Colonic mucosa (tissue), 4 donors: ENCODE data around the gene RSU1. TPM values are rescaled to one million over a fixed set of nuclear protein-coding genes. Genes with fewer than 3 reads are reported as not detected.

Experiments
- DNase-seq: peaks from one replicate; pipeline ENCODE4 v3.0.0-alpha.2; 2020
- H3K27ac ChIP-seq: fragments of 200-600 bp; one replicate; pipeline ENCODE4 v1.8.0; 2021
- H3K27me3 ChIP-seq: fragments of 200-600 bp; one replicate; pipeline ENCODE4 v1.8.0; 2021
- H3K36me3 ChIP-seq: fragments of 200-600 bp; one replicate; pipeline ENCODE4 v1.8.0; 2021
- H3K4me1 ChIP-seq: fragments of 200-600 bp; one replicate; pipeline ENCODE4 v1.8.0; 2021; ENCODE audit warnings: mild to moderate bottlenecking
- H3K4me3 ChIP-seq: fragments of 200-600 bp; one replicate; pipeline ENCODE4 v1.8.0; 2021
- H3K9ac ChIP-seq, 2 donors: one replicate each; pipeline ENCODE4 v1.7.0; 2013; ENCODE audit warnings: control low read depth in 2 of 2, low read depth in 2 of 2, low read length in 2 of 2
- H3K9me3 ChIP-seq: fragments of 200-600 bp; one replicate; pipeline ENCODE4 v1.8.0; 2021
- intact Hi-C: fragments of 100-400 bp; cut with DNase I; formaldehyde crosslinking; loops from one replicate; pipeline ENCODE4 v1.14.1; 2022
- total RNA-seq, 2 donors: library from RNA; stranded (reverse); fragmentation: NEBNext Ultra II Directional in 1 of 2; extraction: Animal tissue kit (Norgen Biotek cat#: 25700) in 1 of 2; gene quantifications; one replicate each; pipeline ENCODE4 v1.2.1, GENCODE V29; 2021
- TF ChIP-seq, protein P1 (sequence below): fragments of 200-600 bp; IDR thresholded peaks from one replicate; pipeline ENCODE4 v1.8.0; 2022; ENCODE audit warnings: antibody characterized with exemption, mild to moderate bottlenecking
- donor health status: healthy.
- donor health status: DM: no; HTN: no; CAD: no.
- donor health status: DM: no; HTN: no; CAD: no.

The RSU1 gene
- total RNA-seq, 2 donors from 2014 or later: 44.3 to 82.9 TPM

DNA sequence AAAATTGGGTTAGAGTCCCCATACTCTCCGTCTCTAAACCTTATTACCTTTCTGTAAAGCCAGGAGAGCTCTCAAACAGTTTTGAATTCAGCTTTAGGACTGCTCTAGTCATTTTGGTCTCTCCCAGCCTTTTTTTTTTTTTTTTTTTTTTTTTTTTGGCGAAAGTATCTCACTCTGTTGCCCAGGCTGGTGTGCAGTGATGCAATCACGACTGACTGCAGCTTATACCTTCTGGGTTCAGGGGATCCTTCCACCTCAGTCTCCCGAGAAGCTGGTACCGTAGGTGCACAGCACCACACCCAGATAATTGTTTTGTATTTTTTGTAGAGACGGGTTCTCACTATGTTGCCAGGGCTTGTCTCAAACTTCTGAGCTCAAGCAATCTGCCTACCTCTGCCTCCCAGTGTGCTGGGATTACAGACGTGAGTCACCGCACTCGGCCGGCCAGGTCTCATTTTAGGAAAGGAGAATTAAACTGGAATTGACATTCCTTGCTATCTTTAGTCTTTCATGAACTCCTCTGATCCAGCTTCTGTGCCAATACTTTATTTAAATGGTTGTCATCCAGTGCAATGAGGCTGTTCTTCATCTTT is 31.4 kb upstream of the RSU1 start:
- intact Hi-C loops: no loop called here
- Histone ChIP-seq H3K4me1 (no peaks in the 10 kb centered on the region), H3K36me3 (no peaks in the 10 kb centered on the region), H3K9ac (no peak overlapping the region), H3K27ac (no peak overlapping the region), H3K9me3 (no peaks in the 10 kb centered on the region), H3K27me3 (no peaks in the 10 kb centered on the region), H3K4me3 (no peak overlapping the region)
- TF ChIP-seq, protein P1, sequence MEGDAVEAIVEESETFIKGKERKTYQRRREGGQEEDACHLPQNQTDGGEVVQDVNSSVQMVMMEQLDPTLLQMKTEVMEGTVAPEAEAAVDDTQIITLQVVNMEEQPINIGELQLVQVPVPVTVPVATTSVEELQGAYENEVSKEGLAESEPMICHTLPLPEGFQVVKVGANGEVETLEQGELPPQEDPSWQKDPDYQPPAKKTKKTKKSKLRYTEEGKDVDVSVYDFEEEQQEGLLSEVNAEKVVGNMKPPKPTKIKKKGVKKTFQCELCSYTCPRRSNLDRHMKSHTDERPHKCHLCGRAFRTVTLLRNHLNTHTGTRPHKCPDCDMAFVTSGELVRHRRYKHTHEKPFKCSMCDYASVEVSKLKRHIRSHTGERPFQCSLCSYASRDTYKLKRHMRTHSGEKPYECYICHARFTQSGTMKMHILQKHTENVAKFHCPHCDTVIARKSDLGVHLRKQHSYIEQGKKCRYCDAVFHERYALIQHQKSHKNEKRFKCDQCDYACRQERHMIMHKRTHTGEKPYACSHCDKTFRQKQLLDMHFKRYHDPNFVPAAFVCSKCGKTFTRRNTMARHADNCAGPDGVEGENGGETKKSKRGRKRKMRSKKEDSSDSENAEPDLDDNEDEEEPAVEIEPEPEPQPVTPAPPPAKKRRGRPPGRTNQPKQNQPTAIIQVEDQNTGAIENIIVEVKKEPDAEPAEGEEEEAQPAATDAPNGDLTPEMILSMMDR: no peak
- DNase-seq: no peak

DNA sequence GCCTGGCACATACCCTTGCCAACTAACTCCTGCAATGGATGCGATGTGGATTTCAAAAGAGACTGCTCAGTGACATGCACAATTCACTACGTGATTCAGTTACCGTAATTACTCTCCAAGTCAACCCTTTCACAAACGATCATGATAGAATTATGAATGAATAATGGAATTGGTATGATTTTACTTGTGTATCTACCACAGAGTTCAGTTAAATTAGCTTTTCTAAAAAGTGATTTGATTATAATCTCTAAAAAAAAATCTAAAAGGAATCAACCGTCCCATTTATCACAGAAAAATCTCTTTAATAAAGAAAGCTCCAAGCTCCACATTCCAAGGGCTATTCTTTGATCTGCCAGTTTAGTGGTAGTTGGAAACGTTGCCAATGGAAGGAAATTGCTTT is 30.4 kb upstream of the RSU1 start:
- intact Hi-C loops: no loop called here
- Histone ChIP-seq H3K27me3 (no peaks in the 10 kb centered on the region), H3K9ac (no peak overlapping the region), H3K27ac (no peak overlapping the region), H3K9me3 (no peaks in the 10 kb centered on the region), H3K4me3 (no peak overlapping the region), H3K4me1 (no peaks in the 10 kb centered on the region), H3K36me3 (no peaks in the 10 kb centered on the region)
- TF ChIP-seq, protein P1: no peak
- no peak for DNase-seq

DNA sequence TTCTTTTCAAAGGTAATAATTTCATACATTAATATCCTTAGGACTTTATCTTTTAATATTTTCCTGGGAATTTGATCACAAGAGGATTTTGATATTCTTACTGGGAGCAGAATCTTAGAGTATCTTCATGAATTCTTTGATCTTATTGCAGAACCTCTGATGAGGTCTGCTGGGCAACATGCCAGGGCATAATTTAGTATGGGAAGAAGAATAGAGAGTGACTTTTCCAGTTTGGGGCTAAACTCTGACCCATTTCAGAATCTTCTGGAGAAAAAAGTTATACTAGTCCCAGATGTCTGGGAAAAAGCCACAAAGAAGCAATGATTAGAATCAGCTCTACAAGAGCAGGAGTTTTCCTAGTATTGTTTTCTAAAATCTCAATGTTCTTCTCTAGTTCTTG is 28.0 kb upstream of the RSU1 start:
- Histone ChIP-seq H3K27me3 (no peaks in the 10 kb centered on the region), H3K27ac (no peak overlapping the region), H3K9me3 (no peaks in the 10 kb centered on the region), H3K36me3 (no peaks in the 10 kb centered on the region), H3K4me1 (no peaks in the 10 kb centered on the region), H3K4me3 (no peak overlapping the region), H3K9ac (peak overlapping the region in 1 of 2 donors; percentile 26)
- no peak for DNase-seq
- intact Hi-C loops: no loop called here
- TF ChIP-seq, protein P1: no peak

DNA sequence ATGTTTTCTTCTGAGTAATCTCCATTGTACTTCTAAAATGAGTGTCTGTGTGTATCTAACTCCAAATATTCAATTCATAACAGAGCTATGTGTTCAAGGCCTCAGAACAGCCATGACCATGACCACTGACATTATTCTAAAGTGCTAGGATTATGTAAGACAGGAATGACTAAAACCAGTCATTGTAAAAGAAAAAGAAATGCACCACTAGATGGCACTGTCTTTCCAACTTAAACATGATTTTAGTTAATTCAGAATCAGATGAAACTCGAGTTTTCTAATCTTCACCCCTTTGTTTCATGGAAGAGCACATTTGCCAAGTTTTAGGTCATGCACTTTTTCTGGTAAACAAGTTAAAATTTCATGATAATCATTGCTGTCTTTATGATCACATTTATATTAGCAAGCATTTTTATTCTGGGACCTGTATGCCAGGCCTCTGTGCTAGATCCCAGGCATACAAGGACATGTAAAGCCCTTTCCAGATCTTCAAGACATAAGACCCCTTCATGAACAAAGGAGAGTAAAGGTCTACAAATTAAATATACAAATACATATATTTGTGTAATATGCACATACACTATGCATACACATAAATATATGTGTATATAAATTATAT is 26.1 kb upstream of the RSU1 start:
- TF ChIP-seq, protein P1: peak; percentile 55
- no peak for DNase-seq
- intact Hi-C loops: loop anchor here (2.0 kb wide), 1 partner anchor 413 kb away; no protein-coding TSS in a partner anchor
- Histone ChIP-seq H3K4me3 (no peak overlapping the region), H3K9me3 (no peaks in the 10 kb centered on the region), H3K36me3 (no peaks in the 10 kb centered on the region), H3K4me1 (no peaks in the 10 kb centered on the region), H3K9ac (no peak overlapping the region), H3K27ac (no peak overlapping the region), H3K27me3 (no peaks in the 10 kb centered on the region)

DNA sequence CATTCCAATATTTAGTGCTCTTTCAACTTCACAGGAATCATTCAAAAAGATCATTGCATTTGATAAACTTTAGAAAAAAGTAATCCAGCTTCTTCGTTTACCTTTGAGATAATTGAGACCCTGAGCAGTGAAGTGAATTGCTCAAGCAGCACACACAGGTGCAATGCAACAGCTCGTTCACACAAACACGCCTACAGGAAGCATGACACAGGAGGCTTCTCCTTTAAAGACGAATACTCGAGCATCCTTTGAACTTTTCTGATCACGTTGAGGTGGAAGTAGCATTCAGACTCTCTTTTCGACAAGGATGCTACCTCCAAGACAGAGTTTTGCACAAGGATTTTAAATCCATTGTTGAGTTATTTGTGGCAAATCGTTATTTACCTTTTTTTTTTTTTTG is 18.0 kb upstream of the RSU1 start:
- no peak for DNase-seq
- Histone ChIP-seq H3K4me1 (peaks cover 6% of the 10 kb centered on the region), H3K27me3 (no peaks in the 10 kb centered on the region), H3K27ac (no peak overlapping the region), H3K36me3 (no peaks in the 10 kb centered on the region), H3K9ac (no peak overlapping the region), H3K9me3 (no peaks in the 10 kb centered on the region), H3K4me3 (no peak overlapping the region)
- intact Hi-C loops: loop anchor here (5.0 kb wide), 1 partner anchor 597 kb away; no protein-coding TSS in a partner anchor
- TF ChIP-seq, protein P1: no peak
